ENCODE data around the gene TP73. TPM values are rescaled to one million over a fixed set of nuclear protein-coding genes. Genes with fewer than 3 reads are reported as not detected.

The TP73 gene
- polyA plus RNA-seq, 1 experiment, result not detected

GRCh38 chr1:3683992-3684391 is 31.7 kb downstream of the TP73 start:
- no peak overlapping the region for H3K4me3 ChIP-seq (ENCODE audit: low read depth, low read length)
- POLR2A ChIA-PET, result no interaction called here
- CTCF ChIA-PET, result no interaction called here
- H3K27ac ChIP-seq (ENCODE audit: low read depth, low read length), result no peak overlapping the region
- H3K9me3 ChIP-seq (ENCODE audit: control insufficient read depth, insufficient read depth, low read length), result no peaks in the 10 kb centered on the region
- TF ChIP-seq CTCF (IDR thresholded peaks at IDR 0.05; ENCODE audit: low read depth, low read length), result no peak
- no peak for DNase-seq (ENCODE audit: low read depth, low spot score)
- H3K27me3 ChIP-seq (ENCODE audit: control insufficient read depth, insufficient read depth, low read length), result peaks cover 24% of the 10 kb centered on the region

GRCh38 chr1:3685222-3685621 is 32.9 kb downstream of the TP73 start:
- Histone ChIP-seq H3K9me3 (ENCODE audit: control insufficient read depth, insufficient read depth, low read length) (no peaks in the 10 kb centered on the region), H3K4me3 (ENCODE audit: low read depth, low read length) (no peak overlapping the region), H3K27me3 (ENCODE audit: control insufficient read depth, insufficient read depth, low read length) (peaks cover 24% of the 10 kb centered on the region), H3K27ac (ENCODE audit: low read depth, low read length) (no peak overlapping the region)
- POLR2A ChIA-PET, result no interaction called here
- TF ChIP-seq CTCF (IDR thresholded peaks at IDR 0.05; ENCODE audit: low read depth, low read length), result no peak
- CTCF ChIA-PET, result interaction anchor here (0.7 kb wide), 1 partner anchor 11 kb away, joined by 3 read pairs; no protein-coding TSS in a partner anchor
- no peak for DNase-seq (ENCODE audit: low read depth, low spot score)

GRCh38 chr1:3685906-3686305 is 33.6 kb downstream of the TP73 start:
- POLR2A ChIA-PET, result no interaction called here
- no peak for TF ChIP-seq CTCF (IDR thresholded peaks at IDR 0.05; ENCODE audit: low read depth, low read length)
- Histone ChIP-seq H3K27ac (ENCODE audit: low read depth, low read length) (no peak overlapping the region), H3K9me3 (ENCODE audit: control insufficient read depth, insufficient read depth, low read length) (no peaks in the 10 kb centered on the region), H3K27me3 (ENCODE audit: control insufficient read depth, insufficient read depth, low read length) (peaks cover 24% of the 10 kb centered on the region), H3K4me3 (ENCODE audit: low read depth, low read length) (no peak overlapping the region)
- CTCF ChIA-PET, result no interaction called here
- DNase-seq (ENCODE audit: low read depth, low spot score), result no peak

- no peak overlapping the region for H3K27ac ChIP-seq (ENCODE audit: low read depth, low read length)
- H3K27me3 ChIP-seq (ENCODE audit: control insufficient read depth, insufficient read depth, low read length), result peaks cover 24% of the 10 kb centered on the region
- CTCF ChIA-PET, result interaction anchor here (0.8 to 1.4 kb wide), 2 partner anchors 37 kb away, joined by 3 read pairs; no protein-coding TSS in a partner anchor
- no peak for DNase-seq (ENCODE audit: low read depth, low spot score)
- POLR2A ChIA-PET, result no interaction called here
- no peaks in the 10 kb centered on the region; the same call in 1 of the 2 replicates for H3K9me3 ChIP-seq (ENCODE audit: control insufficient read depth, insufficient read depth, low read length)
- H3K4me3 ChIP-seq (ENCODE audit: low read depth, low read length), result no peak overlapping the region
- TF ChIP-seq CTCF (IDR thresholded peaks at IDR 0.05; ENCODE audit: low read depth, low read length), result no peak
Measured at GRCh38 chr1:3687504-3687903, 35.2 kb downstream of the TP73 start.

- DNase-seq (ENCODE audit: low read depth, low spot score), result no peak
- Histone ChIP-seq H3K27me3 (ENCODE audit: control insufficient read depth, insufficient read depth, low read length) (peaks cover 18% of the 10 kb centered on the region), H3K27ac (ENCODE audit: low read depth, low read length) (no peak overlapping the region), H3K9me3 (ENCODE audit: control insufficient read depth, insufficient read depth, low read length) (no peaks in the 10 kb centered on the region; the same call in 1 of the 2 replicates), H3K4me3 (ENCODE audit: low read depth, low read length) (no peak overlapping the region)
- ChIA-PET POLR2A (no interaction called here), CTCF (interaction anchor here (1.4 kb wide), 1 partner anchor 36 kb away, joined by 3 read pairs; no protein-coding TSS in a partner anchor)
- no peak for TF ChIP-seq CTCF (IDR thresholded peaks at IDR 0.05; ENCODE audit: low read depth, low read length)
Measured at GRCh38 chr1:3688356-3689137, 36.2 kb downstream of the TP73 start.
